HEK293 (cell line): Measurements from ENCODE around the gene SNN.

Experiments used
- CTCF ChIP-seq: fragments of 450-650 bp; formaldehyde crosslinking; IDR thresholded peaks from 2 replicates; pipeline ENCODE4 v1.5.1; 2016; ENCODE audit warnings: missing biosample characterization, missing genetic modification characterization
- MYNN ChIP-seq: fragments of 450-650 bp; formaldehyde crosslinking; IDR thresholded peaks from 2 replicates; pipeline ENCODE4 v1.5.1; 2016; ENCODE audit warnings: missing biosample characterization, missing genetic modification characterization, borderline replicate concordance
- PRDM10 ChIP-seq: fragments of 450-650 bp; formaldehyde crosslinking; IDR thresholded peaks from 2 replicates; pipeline ENCODE4 v1.5.1; 2016; ENCODE audit warnings: missing biosample characterization, missing genetic modification characterization
- REST ChIP-seq: fragments of 450-650 bp; formaldehyde crosslinking; IDR thresholded peaks from 2 replicates; pipeline ENCODE4 v1.5.1; 2016; ENCODE audit warnings: missing biosample characterization, missing genetic modification characterization
- TCF7L2 ChIP-seq: IDR thresholded peaks from 2 replicates; pipeline ENCODE4 v1.6.1; 2011; ENCODE audit warnings: low read depth, mild to moderate bottlenecking, inconsistent platforms, low read length, moderate library complexity, borderline replicate concordance
- ZNF121 ChIP-seq: fragments of 450-650 bp; formaldehyde crosslinking; IDR thresholded peaks from 2 replicates; pipeline ENCODE4 v1.5.1; 2016; ENCODE audit warnings: missing biosample characterization, missing genetic modification characterization
- ZNF274 ChIP-seq, 2 experiments: fragments of 200-500 bp in 1 of 2; fragments of 450-650 bp in 1 of 2; sonication (Bioruptor generic) in 1 of 2; formaldehyde crosslinking in 1 of 2; IDR thresholded peaks; 2 replicates each; pipeline versions ENCODE4 v1.5.1 to v1.6.1; 2014 to 2016; ENCODE audit warnings: borderline replicate concordance in 1 of 2, inconsistent platforms in 1 of 2, low read length in 1 of 2, missing biosample characterization in 1 of 2, missing genetic modification characterization in 1 of 2
- ZNF335 ChIP-seq: fragments of 450-650 bp; formaldehyde crosslinking; conservative IDR thresholded peaks from 2 replicates; pipeline ENCODE4 v1.5.1; 2016; ENCODE audit warnings: missing biosample characterization, missing genetic modification characterization
- ZNF362 ChIP-seq: fragments of 450-650 bp; formaldehyde crosslinking; IDR thresholded peaks from 2 replicates; pipeline ENCODE4 v1.5.1; 2016; ENCODE audit warnings: missing biosample characterization, missing genetic modification characterization
- ZNF416 ChIP-seq: fragments of 450-650 bp; formaldehyde crosslinking; IDR thresholded peaks from 2 replicates; pipeline ENCODE4 v1.5.1; 2016; ENCODE audit warnings: missing biosample characterization, missing genetic modification characterization
- ZNF544 ChIP-seq: fragments of 450-650 bp; formaldehyde crosslinking; IDR thresholded peaks from 2 replicates; pipeline ENCODE4 v1.5.0; 2017; ENCODE audit warnings: missing biosample characterization, missing genetic modification characterization
- ZNF629 ChIP-seq: fragments of 450-650 bp; formaldehyde crosslinking; IDR thresholded peaks from 2 replicates; pipeline ENCODE4 v1.5.1; 2017; ENCODE audit warnings: missing biosample characterization, missing genetic modification characterization
- ZSCAN23 ChIP-seq: fragments of 450-650 bp; formaldehyde crosslinking; IDR thresholded peaks from 2 replicates; pipeline ENCODE4 v1.5.1; 2016; ENCODE audit warnings: missing biosample characterization, missing genetic modification characterization
- TF ChIP-seq, protein P1 (sequence below): fragments of 450-650 bp; formaldehyde crosslinking; IDR thresholded peaks from 2 replicates; pipeline ENCODE4 v1.5.1; 2016; ENCODE audit warnings: missing biosample characterization, missing genetic modification characterization

DNA sequence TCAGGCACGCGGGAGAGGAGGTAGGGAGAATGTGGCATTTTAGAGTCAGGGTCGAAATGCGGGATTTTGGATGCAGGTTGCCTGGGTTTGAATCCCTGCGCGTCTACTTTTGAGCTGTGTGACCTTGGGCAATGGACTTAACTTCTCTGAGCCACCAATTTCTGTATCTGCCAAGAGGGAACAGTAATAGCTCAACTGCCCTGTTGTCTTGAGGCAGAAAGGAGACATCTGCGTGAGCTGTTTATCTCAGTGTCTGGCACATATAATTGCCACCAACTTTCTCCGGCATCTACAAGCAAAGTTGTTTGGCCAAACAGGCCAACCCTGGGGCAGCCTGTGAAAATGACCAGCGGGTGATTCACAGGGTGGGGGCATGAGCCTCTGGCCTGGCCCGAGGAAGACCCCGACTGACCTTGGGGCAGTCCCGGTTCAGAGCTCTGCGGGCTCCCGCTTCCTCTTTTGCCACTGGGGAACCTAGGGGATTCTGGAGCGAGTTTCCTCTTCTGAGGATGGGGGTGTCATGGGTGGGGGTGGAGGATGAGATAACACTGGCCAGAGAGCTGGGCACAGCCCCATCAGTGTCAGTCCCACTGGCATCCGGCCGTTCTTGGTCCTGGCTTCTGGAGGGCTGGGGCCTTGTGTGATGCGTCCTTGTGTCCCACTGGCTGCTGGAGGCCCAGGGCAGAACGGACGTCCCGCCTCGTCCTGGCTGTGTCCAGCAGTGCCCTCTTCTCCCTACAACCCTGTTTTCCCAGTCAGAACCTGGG lies 1.3 kb downstream of the SNN start:
- TF ChIP-seq ZNF274 (IDR thresholded peaks at IDR 0.05; ENCODE audit: low read length) (no peak), ZNF274 (tag by site-specific recombination; IDR thresholded peaks at IDR 0.05; ENCODE audit: borderline replicate concordance) (no peak), MYNN (tag by site-specific recombination) (no peak), ZNF335 (no peak), CTCF (tag by site-specific recombination) (no peak), ZNF362 (tag by site-specific recombination) (no peak), ZNF629 (tag by site-specific recombination) (no peak), PRDM10 (tag by site-specific recombination) (no peak), TCF7L2 (no peak), REST (tag by site-specific recombination) (no peak), ZSCAN23 (tag by site-specific recombination) (no peak), ZNF121 (no peak), ZNF544 (no peak), ZNF416 (tag by site-specific recombination) (no peak)
- TF ChIP-seq, protein P1, sequence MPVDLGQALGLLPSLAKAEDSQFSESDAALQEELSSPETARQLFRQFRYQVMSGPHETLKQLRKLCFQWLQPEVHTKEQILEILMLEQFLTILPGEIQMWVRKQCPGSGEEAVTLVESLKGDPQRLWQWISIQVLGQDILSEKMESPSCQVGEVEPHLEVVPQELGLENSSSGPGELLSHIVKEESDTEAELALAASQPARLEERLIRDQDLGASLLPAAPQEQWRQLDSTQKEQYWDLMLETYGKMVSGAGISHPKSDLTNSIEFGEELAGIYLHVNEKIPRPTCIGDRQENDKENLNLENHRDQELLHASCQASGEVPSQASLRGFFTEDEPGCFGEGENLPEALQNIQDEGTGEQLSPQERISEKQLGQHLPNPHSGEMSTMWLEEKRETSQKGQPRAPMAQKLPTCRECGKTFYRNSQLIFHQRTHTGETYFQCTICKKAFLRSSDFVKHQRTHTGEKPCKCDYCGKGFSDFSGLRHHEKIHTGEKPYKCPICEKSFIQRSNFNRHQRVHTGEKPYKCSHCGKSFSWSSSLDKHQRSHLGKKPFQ (tag by site-specific recombination): no peak
